ENCODE measurements around the gene CHRDL2.

GRCh38 chr11:74689666-74690065, 41.6 kb downstream of the CHRDL2 start:
- TF ChIP-seq CTCF (IDR thresholded peaks at IDR 0.05) (no peak), POLR2A (IDR thresholded peaks at IDR 0.05) (no peak)
